A673 (cell line): ENCODE data around the gene COMMD2.

Experiments
- CTCF ChIP-seq: fragments of 300-800, 200-600 bp; sonication (generic); conservative IDR thresholded peaks from 2 replicates; pipeline ENCODE4 v1.5.1; 2017; ENCODE audit warnings: low read depth, mild to moderate bottlenecking, antibody characterized with exemption, low read length, moderate library complexity, mixed read lengths
- EZH2 ChIP-seq: fragments of 200-600 bp; sonication (generic); IDR thresholded peaks from 2 replicates; pipeline ENCODE4 v1.6.1; 2017; ENCODE audit warnings: borderline replicate concordance, low read depth, mild to moderate bottlenecking, mixed read lengths, antibody characterized with exemption, low read length; ENCODE audit not compliant: poor library complexity, severe bottlenecking

GRCh38 chr3:149713730-149714654, 38.3 kb downstream of the COMMD2 start:
- TF ChIP-seq CTCF (no peak), EZH2 (no peak)
